Measurements from ENCODE around the gene GPR68.
"Not testable (repeated sequence)": the region's sequence is repeated elsewhere in the genome, so short reads cannot be mapped to it uniquely, and the experiment has no call there.

GPR68 gene

DNA sequence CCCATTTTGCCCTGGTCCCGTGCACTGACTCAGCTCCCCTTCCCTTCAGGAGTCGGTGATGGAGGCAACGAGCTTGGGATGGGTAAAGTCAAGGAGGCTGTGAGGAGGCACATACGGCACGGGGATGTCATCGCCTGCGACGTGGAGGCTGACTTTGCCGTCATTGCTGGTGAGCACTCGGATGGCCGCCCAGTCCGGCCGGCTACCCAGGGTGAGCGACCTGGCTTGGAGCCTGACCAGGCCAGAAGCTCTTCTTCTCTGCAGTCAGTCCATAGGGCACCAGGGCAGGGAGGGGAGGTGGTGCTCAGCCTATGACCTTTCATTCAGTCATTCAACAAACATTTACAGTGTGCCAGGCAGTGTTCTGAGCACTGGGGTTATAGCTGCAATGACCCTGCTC lies 39.8 kb downstream of the GPR68 start:
- in situ Hi-C loops (cut with HindIII; ENCODE audit: low sequenced_read_pairs), result loop anchor here (10.0 kb wide), 1 partner anchor 90 kb away; no protein-coding TSS in a partner anchor

GRCh38 chr14:91202234-91202974 lies 42.1 kb downstream of the GPR68 start:
- in situ Hi-C loops (cut with HindIII; ENCODE audit: low sequenced_read_pairs), result loop anchor here (10.0 kb wide), 1 partner anchor 92 kb away; no protein-coding TSS in a partner anchor

DNA sequence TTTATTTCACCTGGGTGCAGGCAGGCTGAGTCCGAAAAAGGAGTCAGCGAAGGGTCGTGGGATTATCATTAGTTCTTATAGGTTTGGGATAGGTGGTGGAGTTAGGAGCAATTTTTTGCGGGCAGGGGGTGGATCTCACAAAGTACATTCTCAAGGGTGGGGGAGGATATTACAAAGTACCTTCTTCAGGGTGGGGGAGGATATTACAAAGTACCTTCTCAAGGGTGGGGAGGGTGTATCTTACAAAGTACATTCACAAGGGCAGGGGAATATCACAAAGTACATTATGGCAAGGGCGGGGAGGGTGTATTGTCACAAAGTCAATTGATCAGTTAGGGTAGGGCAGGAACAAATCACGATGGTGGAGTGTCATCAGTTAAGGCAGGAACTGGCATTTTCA lies 43.7 kb downstream of the GPR68 start:
- in situ Hi-C loops (cut with HindIII; ENCODE audit: low sequenced_read_pairs), result loop anchor here (10.0 kb wide), 1 partner anchor 94 kb away; no protein-coding TSS in a partner anchor

DNA sequence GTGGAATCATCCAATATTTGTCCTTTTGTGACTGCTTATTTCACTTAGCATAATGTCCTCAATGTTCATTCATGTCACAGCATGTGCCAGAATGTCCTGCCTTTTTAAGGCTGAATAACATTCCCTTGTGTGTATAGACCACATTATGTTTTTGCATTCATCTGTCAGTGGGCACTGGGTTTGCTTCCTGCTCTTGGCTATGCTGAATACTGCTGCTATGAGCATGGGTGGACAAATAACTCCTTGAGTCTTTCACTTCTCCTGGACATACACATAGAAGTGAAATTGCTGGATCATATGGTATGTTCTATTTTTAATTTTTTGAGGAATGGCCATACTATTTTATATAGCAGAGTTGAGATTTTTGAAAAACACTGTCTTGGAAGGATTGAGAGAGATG lies 46.9 kb downstream of the GPR68 start:
- in situ Hi-C loops (cut with HindIII; ENCODE audit: low sequenced_read_pairs), result no loop called here

DNA sequence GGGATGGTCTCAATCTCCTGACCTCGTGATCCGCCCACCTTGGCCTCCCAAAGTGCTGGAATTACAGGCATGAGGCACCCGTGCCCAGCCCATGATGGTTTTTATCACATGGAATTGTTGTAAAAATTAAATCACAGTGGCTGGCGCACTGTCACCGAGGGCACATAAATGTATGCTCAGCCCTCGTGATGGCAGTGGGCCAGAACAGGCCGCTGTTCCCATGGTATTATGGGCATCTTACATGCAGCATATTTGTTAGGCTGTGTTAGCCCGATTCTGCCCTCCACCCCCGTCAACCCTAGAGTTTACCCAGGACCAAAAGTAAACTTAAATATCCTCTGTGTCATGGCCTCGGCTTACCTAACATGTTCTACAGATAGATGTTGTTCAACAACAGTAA lies 48.6 kb downstream of the GPR68 start:
- in situ Hi-C loops (cut with HindIII; ENCODE audit: low sequenced_read_pairs), result no loop called here

DNA sequence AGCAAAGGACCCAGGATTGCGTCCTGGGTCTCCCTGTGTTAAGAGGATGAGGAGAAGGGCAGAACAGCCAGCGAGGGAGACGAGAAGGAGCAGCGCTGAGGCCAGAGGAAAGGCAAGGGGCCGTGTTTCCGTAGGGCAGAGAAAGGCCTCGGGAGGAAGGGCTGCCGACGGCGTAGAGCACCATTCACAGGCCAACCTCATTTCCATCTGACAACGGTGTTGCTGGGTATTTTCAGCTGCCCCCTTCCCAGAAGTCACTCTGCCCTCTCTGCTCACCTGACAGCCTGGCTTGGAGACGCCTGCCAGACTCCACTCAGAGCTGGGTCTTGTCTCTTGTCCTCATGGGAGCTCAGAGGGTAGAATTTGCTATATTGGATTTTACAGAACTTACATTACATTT lies 51.4 kb downstream of the GPR68 start:
- in situ Hi-C loops (cut with HindIII; ENCODE audit: low sequenced_read_pairs), result no loop called here

DNA sequence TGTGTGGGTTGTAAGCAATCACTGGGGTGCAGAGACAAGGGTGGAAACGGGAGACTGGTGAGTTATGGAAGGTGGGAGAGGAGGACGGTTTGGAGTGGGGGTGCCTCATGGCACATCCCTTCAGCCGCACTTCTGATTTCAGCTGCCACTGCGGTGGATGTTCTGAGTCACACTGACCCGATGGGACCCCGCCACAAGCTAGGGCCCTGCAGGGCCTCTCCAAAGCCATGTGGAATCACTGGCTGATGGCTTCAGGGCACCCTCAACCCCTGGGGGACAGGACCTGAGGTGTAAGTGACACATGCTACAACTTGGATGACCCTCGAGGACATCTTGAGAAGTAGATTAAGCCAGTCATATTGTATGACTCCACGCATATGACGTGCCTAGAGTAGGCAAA lies 53.7 kb downstream of the GPR68 start:
- in situ Hi-C loops (cut with HindIII; ENCODE audit: low sequenced_read_pairs), result no loop called here

- in situ Hi-C loops (cut with HindIII; ENCODE audit: low sequenced_read_pairs), result no loop called here
Measured at GRCh38 chr14:91187271-91187670, 57.2 kb downstream of the GPR68 start.

DNA sequence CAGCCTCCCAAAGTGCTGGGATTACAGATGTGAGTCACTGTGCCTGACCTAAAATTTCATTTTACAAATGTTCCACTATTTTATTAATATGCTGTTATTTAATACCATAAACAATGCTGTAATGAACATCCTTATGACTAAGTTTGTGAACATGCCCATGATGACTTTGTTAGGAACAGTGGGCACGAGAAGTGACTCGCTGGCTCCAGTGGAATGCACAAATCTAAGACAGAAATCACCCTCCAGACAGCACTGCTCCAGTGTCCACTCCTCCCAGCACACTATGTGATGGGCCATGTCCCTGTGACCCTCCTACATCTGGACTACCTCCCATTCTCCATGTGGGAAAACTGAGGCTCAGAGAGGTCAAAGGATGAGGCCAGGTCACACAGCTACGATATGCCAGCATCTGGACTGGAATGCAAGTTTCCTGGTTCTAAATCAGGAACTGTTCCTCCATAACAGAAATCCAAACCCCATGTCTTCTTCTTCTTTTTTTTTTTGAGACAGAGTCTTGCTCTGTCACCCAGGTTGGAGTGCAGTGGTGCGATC lies 57.9 kb downstream of the GPR68 start:
- in situ Hi-C loops (cut with HindIII; ENCODE audit: low sequenced_read_pairs), result no loop called here

DNA sequence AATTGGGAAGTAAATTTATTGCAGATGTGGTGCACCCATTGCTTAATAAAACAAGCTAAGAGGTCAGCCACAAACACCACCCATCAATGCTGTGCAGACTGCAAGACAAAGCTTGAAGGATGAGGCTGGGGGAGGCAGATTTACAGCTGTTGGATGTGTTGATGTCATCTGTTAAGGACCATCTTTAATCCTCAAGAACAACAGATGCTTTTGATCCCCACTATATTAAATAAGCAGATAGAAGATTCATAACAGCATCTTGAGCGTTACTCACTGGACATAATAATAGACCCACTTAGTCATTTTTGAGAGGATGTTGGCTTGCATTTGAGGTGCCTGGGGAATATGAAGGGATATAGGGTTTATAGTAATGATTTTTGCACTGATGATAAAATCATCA lies 58.8 kb downstream of the GPR68 start:
- in situ Hi-C loops (cut with HindIII; ENCODE audit: low sequenced_read_pairs), result no loop called here

DNA sequence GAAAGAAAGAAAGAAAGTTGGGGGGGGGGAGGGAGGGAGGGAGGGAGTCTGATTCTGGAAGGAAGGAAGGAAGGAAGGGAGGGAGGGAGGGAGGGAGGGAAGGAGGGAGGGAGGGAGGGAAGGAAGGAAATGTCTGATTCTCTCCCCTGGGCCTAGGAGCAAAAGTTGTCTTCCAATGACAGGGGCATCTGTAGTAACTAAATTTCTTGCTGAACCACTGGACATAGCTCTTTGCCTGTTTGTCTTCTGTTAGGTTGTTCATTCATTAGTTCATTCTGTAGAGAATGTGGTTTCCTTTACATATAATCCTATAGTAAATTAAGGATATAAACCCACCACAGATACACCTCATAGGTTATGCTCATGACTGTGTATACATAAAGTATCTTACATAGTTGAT lies 59.9 kb downstream of the GPR68 start:
- in situ Hi-C loops (cut with HindIII; ENCODE audit: low sequenced_read_pairs), result no loop called here

- in situ Hi-C loops (cut with HindIII; ENCODE audit: low sequenced_read_pairs), result not testable (repeated sequence)
Measured at GRCh38 chr14:91182753-91183152, 61.8 kb downstream of the GPR68 start.
